SK-N-SH (cell line): ENCODE results near the gene USP31. TPM values are rescaled to one million over a fixed set of nuclear protein-coding genes. Genes with fewer than 3 reads are reported as not detected.

ENCODE experiments used
- CTCF ChIA-PET: fragments of 300-600, 350-600 bp; formaldehyde crosslinking; extraction: SDS; loops from one replicate; lab custom pipeline; 2021; lab: Yijun Ruan, JAX
- POLR2A ChIA-PET: fragments of 350-600 bp; sonication (Branson Sonifier 250); formaldehyde crosslinking; extraction: SDS; loops from one replicate; lab custom pipeline; 2020; ENCODE audit warnings: antibody characterized with exemption, inconsistent platforms; lab: Yijun Ruan, JAX
- DNase-seq: peaks from one replicate; pipeline ENCODE4 v3.0.0; 2012
- H2AFZ ChIP-seq: fragments of 200-600 bp; sonication (generic); 2 replicates; pipeline ENCODE4 v1.8.1; 2016; ENCODE audit warnings: antibody characterized with exemption, mild to moderate bottlenecking, low read depth
- H3F3A ChIP-seq: fragments of 200-600 bp; sonication (generic); replicated peaks from 2 replicates; pipeline ENCODE3; 2016; ENCODE audit warnings: antibody characterized with exemption, mild to moderate bottlenecking; ENCODE audit not compliant: insufficient read depth
- H3K27ac ChIP-seq, 2 experiments: fragments of 200-500 bp in 1 of 2; fragments of 200-600 bp in 1 of 2; sonication (Bioruptor generic) in 1 of 2; sonication (generic), shearing (Covaris generic) in 1 of 2; 2 replicates each; pipeline versions ENCODE4 v1.5.1 to v1.6.1; 2014 to 2016; ENCODE audit warnings: low read depth in 2 of 2, inconsistent platforms in 1 of 2, low read length in 1 of 2, mild to moderate bottlenecking in 1 of 2, mixed read lengths in 1 of 2
- H3K27me3 ChIP-seq: fragments of 200-600 bp; sonication (generic), shearing (Covaris generic); 2 replicates; pipeline ENCODE4 v1.6.1; 2016; ENCODE audit warnings: mixed run types; ENCODE audit not compliant: insufficient read depth
- H3K36me3 ChIP-seq, 2 experiments: fragments of 200-500 bp in 1 of 2; fragments of 200-600 bp in 1 of 2; sonication (Bioruptor generic) in 1 of 2; sonication (generic) in 1 of 2; replicated peaks in 1 of 2; 2 replicates each; pipeline versions ENCODE3 to v1.5.1; 2014 to 2016; ENCODE audit warnings: low read length in 1 of 2, mild to moderate bottlenecking in 1 of 2; ENCODE audit not compliant: insufficient read depth in 2 of 2, control insufficient read depth in 1 of 2
- H3K4me1 ChIP-seq, 2 experiments: fragments of 200-500 bp in 1 of 2; fragments of 200-600 bp in 1 of 2; sonication (Bioruptor generic) in 1 of 2; sonication (generic), shearing (Covaris generic) in 1 of 2; 2 replicates each; pipeline versions ENCODE4 v1.5.1 to v1.6.1; 2014 to 2016; ENCODE audit warnings: low read depth in 1 of 2, low read length in 1 of 2, mixed run types in 1 of 2; ENCODE audit not compliant: insufficient read depth in 2 of 2, control insufficient read depth in 1 of 2
- H3K4me2 ChIP-seq: fragments of 200-600 bp; sonication (generic), shearing (Covaris generic); 2 replicates; pipeline ENCODE4 v1.6.1; 2017; ENCODE audit warnings: mixed run types
- H3K4me3 ChIP-seq, 2 experiments: fragments of 200-500 bp in 1 of 2; fragments of 200-600 bp in 1 of 2; sonication (Bioruptor generic) in 1 of 2; sonication (generic), shearing (Covaris generic) in 1 of 2; 2 replicates each; pipeline versions ENCODE4 v1.5.1 to v1.8.1; 2014 to 2016; ENCODE audit warnings: low read depth in 2 of 2, inconsistent platforms in 1 of 2, low read length in 1 of 2, mild to moderate bottlenecking in 1 of 2, mixed read lengths in 1 of 2, moderate library complexity in 1 of 2
- H3K79me2 ChIP-seq: fragments of 200-600 bp; sonication (generic); 2 replicates; pipeline ENCODE4 v1.8.1; 2017; ENCODE audit warnings: mild to moderate bottlenecking; ENCODE audit not compliant: insufficient read depth
- H3K9ac ChIP-seq: fragments of 200-600 bp; sonication (generic); 2 replicates; pipeline ENCODE4 v1.6.1; 2017; ENCODE audit warnings: mixed run types
- H3K9me2 ChIP-seq: fragments of 200-600 bp; sonication (generic); 2 replicates; pipeline ENCODE4 v1.6.1; 2017; ENCODE audit warnings: mixed run types
- H3K9me3 ChIP-seq: fragments of 200-600 bp; sonication (generic); 2 replicates; pipeline ENCODE4 v1.6.1; 2017; ENCODE audit warnings: mixed run types, mild to moderate bottlenecking, moderate library complexity
- H4K20me1 ChIP-seq: fragments of 200-600 bp; sonication (generic); 2 replicates; pipeline ENCODE4 v1.6.1; 2017; ENCODE audit warnings: mild to moderate bottlenecking, mixed run types; ENCODE audit not compliant: insufficient read depth
- CHD2 ChIP-seq: fragments of 150-350 bp; IDR thresholded peaks from 2 replicates; pipeline ENCODE4 v1.6.1; 2018; ENCODE audit warnings: low read length; ENCODE audit not compliant: partially characterized antibody
- CTCF ChIP-seq: fragments of 200-600 bp; sonication (generic); IDR thresholded peaks from 2 replicates; pipeline ENCODE4 v1.6.1; 2017; ENCODE audit warnings: antibody characterized with exemption, mild to moderate bottlenecking, moderate library complexity
- FOXJ3 ChIP-seq: sonication (generic); formaldehyde crosslinking; IDR thresholded peaks from 2 replicates; pipeline ENCODE4 v1.5.1; 2020; ENCODE audit warnings: mild to moderate bottlenecking, missing genetic modification reagents
- GABPA ChIP-seq: IDR thresholded peaks from 2 replicates; pipeline ENCODE4 v1.4.0; 2012; ENCODE audit warnings: low read depth, mild to moderate bottlenecking
- GATA2 ChIP-seq: sonication (generic); formaldehyde crosslinking; IDR thresholded peaks from 2 replicates; pipeline ENCODE4 v1.5.0; 2020; ENCODE audit warnings: mild to moderate bottlenecking, missing genetic modification reagents
- NRF1 ChIP-seq: IDR thresholded peaks from 2 replicates; pipeline ENCODE4 v1.6.1; 2012; ENCODE audit warnings: low read depth, mild to moderate bottlenecking, low read length
- PBX3 ChIP-seq: IDR thresholded peaks from 2 replicates; pipeline ENCODE4; 2012
- RAD21 ChIP-seq: IDR thresholded peaks from 2 replicates; pipeline ENCODE4 v1.6.1; 2012; ENCODE audit warnings: mild to moderate bottlenecking, low read length
- RCOR1 ChIP-seq: fragments of 150-350 bp; IDR thresholded peaks from 2 replicates; pipeline ENCODE4 v1.6.1; 2017; ENCODE audit warnings: antibody characterized with exemption, low read length
- RFX5 ChIP-seq: IDR thresholded peaks from 2 replicates; pipeline ENCODE4 v1.6.1; 2012; ENCODE audit warnings: mild to moderate bottlenecking, improper control_type of control experiment, low read length
- RXRA ChIP-seq: IDR thresholded peaks from 2 replicates; pipeline ENCODE4 v1.4.0; 2012; ENCODE audit warnings: low read depth, mild to moderate bottlenecking, borderline replicate concordance
- SIN3A ChIP-seq: IDR thresholded peaks from 2 replicates; pipeline ENCODE4 v1.6.1; 2012; ENCODE audit warnings: low read depth, mild to moderate bottlenecking, low read length, moderate library complexity, borderline replicate concordance
- SMC3 ChIP-seq: IDR thresholded peaks from 2 replicates; pipeline ENCODE4 v1.6.1; 2012; ENCODE audit warnings: low read depth, low read length, improper control_type of control experiment
- TAF1 ChIP-seq: IDR thresholded peaks from 2 replicates; pipeline ENCODE4 v1.6.1; 2012; ENCODE audit warnings: low read depth, mild to moderate bottlenecking, low read length, moderate library complexity, borderline replicate concordance
- USF1 ChIP-seq: IDR thresholded peaks from 2 replicates; pipeline ENCODE4 v1.4.0; 2012; ENCODE audit warnings: low read depth, borderline replicate concordance
- YY1 ChIP-seq: IDR thresholded peaks from 2 replicates; pipeline ENCODE4 v1.4.0; 2012; ENCODE audit warnings: low read depth, mild to moderate bottlenecking
- WGBS: methylation state at CpG from one replicate; pipeline ENCODE4 v1.1.6; 2017; ENCODE audit warnings: low lambda C conversion rate; 5-methylcytosine and 5-hydroxymethylcytosine counted together
- polyA plus RNA-seq, 3 experiments: library from polyadenylated mRNA; depleted of rRNA; stranded (reverse); fragments of >200 nt; gene quantifications; 2 replicates each; pipeline ENCODE4 v1.2.3, GENCODE V29; 2012

USP31 gene
- polyA plus RNA-seq, 1 of the 3 experiments (the other 2 are of a cell fraction) = 3.2 TPM

- no peaks in the 10 kb centered on the region for H3K27me3 ChIP-seq
- H3K4me3 ChIP-seq = no peak overlapping the region
- H4K20me1 ChIP-seq = peaks cover 14% of the 10 kb centered on the region
- no peak overlapping the region for H2AFZ ChIP-seq
- no peaks in the 10 kb centered on the region for H3K9me2 ChIP-seq
- no peak overlapping the region for H3K9ac ChIP-seq
- no peak overlapping the region for H3K27ac ChIP-seq
- no peak for TF ChIP-seq PBX3
- no peak for TF ChIP-seq USF1
- no peak for TF ChIP-seq SIN3A
- no peak for TF ChIP-seq YY1
- TF ChIP-seq SMC3 = no peak
- TF ChIP-seq CHD2 = no peak
- no peak for TF ChIP-seq GATA2 (CRISPR knock-in tag)
- TF ChIP-seq GABPA = no peak
- TF ChIP-seq RCOR1 = no peak
- no peak for TF ChIP-seq FOXJ3
- no peak for TF ChIP-seq RXRA
- TF ChIP-seq NRF1 = no peak
- no peak for TF ChIP-seq CTCF
- TF ChIP-seq RAD21 = no peak
- no peak for TF ChIP-seq TAF1
- no peak for TF ChIP-seq RFX5
- H3K9me3 ChIP-seq = no peaks in the 10 kb centered on the region
- peaks cover 0 to 8% of the 10 kb centered on the region in 2 experiments for H3K36me3 ChIP-seq
- no peaks in the 10 kb centered on the region for H3K4me1 ChIP-seq
- DNase-seq = no peak
- H3F3A ChIP-seq = no peaks in the 10 kb centered on the region
- POLR2A ChIA-PET = no interaction called here
- H3K4me2 ChIP-seq = no peak overlapping the region
- H3K79me2 ChIP-seq = peaks cover 88% of the 10 kb centered on the region
- CTCF ChIA-PET = no interaction called here
- 81% methylated on average over 5 of the region's 5 CpGs for WGBS
Measured at GRCh38 chr16:23113185-23113584, 36.1 kb downstream of the USP31 start.
